ENCODE measurements around the gene SKAP1.
"Not testable (repeated sequence)": the region's sequence is repeated elsewhere in the genome, so short reads cannot be mapped to it uniquely, and the experiment has no call there.

Gene SKAP1

DNA sequence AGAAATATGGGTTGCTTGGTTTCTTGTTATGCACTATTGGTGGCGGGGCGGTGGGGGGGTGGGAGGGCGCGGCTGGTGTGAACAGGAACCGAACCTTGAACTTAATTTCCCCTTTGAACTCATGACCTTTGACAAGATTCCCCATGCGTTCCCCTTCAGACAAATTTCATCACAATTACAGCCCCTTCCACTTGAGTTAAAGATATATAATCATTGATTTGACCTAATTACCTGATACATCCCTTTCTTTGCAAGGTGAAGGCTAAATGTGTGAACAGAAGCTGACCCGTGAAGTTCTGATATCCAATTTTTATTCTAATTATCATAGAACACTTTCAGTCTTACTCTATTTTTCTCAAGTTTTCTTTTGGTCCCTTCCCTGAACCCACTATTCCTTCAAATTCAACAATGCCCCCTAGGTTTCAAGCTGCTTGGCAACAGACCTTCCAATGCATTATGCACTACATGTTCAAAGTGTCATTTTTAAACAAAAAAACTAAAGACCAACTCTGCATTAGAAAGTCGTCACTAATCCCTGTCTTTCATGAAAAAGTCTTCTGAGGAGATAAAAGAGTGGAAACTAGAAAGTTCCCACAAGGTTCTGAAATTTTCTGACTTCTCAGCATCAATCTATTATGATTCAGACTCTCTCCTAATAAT lies 116.8 kb downstream of the SKAP1 start:
- DNase-seq, result no peak

DNA sequence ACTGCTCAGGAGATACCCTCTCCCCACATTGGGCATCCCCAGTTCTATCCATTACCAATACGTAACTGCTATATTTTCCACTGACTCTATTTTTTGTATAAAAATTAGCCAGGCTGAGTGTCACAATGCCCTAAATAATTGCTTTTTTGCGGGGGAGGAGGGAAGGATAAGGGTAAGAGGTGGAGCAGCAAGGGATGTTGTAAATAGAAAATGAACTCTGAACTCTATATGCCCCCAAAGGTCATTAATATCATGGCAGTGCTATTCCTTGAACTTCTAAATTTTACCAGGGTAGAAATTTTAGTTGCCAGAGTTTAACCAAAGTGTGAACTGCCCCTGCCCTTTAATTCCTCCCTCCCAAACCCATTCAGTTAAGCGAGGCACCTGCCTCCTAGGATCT lies 118.7 kb downstream of the SKAP1 start:
- DNase-seq, result no peak

DNA sequence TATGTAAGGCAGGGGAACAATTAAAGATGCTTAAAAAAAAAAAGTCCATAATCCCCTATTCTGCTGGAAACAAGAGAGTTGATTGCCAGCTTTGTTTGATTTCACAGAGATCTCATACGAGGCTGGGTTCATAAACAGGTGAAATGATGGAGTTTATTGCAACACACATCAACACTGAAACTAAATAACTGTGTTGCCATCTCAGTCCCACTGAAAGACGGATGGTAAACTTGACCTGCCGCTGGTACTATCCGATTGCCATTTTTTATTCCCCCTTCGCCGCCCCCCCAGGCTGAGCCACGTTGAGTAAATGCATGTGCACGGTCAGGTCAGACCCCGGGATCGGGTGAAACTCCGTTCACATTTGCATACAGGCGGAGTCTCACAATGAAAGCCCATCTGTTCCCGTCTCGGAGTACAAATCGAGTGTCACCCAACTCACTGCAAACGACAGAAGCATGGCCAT lies 119.2 kb downstream of the SKAP1 start:
- DNase-seq, result no peak

DNA sequence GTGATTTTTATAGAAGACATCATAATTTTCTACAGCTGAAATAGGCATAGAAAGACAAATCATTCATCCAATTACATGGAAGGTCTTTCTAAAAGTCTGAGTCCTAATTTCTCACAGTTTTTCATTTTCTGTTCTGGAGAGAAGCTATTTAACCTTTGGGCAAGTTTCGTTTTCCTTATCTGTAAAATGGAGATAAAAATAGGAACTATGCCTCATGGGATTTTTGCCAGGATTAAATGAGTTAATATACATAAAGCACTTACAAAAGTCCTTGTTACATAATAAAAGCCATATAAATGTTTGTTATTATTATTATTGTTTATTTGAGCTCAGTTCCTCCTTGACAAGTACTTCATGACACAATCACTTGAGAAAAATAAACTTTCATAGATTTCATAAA lies 121.4 kb downstream of the SKAP1 start:
- DNase-seq, result no peak

DNA sequence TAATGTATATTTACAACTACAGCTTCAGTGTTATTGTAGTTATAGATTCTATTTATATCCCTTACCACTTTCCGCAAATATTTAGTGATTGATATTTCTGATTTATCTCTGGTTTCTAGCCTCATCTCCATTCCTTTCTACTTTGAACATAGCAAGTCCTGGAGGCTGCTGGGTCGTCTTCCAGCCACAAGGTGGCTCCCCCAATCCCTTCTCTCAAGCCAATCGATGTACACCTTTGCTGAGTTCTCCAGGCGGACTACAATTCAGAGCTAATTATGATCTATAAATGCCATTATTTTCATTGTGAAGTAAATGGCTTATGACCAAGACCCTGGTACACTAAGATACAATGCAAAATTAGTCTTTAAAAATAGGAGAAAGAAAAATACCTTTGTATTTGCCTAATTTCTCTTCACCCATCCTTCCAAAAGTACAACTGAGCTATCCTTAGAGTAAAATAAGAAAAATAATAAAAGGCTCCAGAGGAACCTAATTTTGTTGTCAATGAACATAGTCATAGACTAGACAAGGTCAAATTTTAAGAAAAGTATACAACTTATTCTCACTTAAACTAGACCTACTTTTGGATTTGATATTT lies 122.1 kb downstream of the SKAP1 start:
- peak; percentile 32 for DNase-seq

DNA sequence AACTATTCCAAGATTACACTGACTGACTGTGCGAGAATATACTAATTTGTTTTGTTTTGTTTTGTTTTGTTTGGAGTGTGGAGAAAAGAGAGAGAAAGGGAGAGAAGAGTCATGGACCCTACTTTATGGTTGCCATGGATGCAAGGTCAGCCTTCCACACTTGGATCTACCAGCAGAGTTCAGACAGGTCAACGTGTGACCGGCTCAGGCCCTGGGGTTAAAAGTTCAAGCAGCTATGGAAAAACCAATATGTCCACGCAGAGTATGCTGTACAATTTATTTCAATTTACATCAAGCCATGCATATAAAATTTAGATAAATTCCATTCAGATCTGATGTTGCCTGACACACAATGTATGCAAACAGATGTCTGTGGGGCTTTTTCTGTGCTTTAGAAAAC lies 122.8 kb downstream of the SKAP1 start:
- DNase-seq, result no peak

DNA sequence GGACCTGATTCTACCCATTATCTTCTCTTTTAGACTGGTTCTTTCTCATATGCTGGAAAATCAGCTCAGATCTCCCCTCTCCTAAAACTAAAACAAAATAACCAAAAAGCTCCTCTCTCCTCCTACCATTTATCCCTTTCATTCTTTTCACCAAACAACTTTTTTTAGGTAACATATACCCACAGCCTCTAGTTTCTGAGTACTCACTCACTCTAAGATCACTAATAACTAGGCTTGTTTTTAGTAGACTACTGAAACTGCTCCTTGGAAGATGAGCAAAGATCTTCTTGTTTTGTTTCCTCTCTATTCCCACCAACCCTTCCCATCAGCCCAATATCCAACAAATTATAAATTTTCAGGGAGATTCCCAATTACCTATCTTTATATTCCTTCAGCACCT lies 129.0 kb downstream of the SKAP1 start:
- no peak for DNase-seq

DNA sequence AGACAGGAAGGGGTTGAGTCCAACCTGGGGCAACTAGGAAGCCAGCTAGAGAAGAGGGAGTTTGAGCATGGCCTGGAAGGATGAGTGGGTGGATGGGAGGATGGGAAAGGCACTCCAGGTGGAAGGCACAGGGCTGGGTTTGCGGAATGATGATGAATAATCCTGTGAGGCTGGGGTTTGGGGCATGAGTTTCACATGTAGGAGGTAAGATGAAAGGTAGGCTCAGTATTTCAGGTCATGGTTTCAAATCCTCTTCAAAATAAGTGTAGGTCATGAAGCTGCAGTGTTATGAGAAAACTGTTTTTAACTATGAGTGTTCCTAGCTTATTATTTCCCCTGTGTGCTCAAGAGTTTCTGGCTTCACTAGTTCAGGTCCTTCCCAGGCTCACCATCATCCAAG lies 130.3 kb downstream of the SKAP1 start:
- DNase-seq, result no peak

DNA sequence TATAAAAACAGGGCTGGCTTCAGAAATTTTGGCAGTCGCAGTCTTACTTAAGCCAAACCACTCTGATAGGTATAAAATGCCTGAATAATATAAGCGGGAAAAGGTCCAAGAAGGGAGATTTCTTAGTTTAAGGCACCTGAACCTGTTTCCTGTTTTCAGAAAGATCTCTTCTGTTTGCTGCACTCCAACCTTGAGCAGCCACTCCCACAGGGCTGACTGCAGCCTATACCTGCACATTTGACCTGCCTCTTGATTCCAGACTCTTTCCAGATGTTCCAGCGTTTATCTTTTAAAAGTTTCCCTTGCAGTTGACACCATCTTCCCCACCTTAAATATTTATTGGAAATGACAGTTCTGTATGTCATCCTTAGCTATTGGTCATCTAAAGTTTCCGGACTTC lies 132.2 kb downstream of the SKAP1 start:
- DNase-seq, result no peak

DNA sequence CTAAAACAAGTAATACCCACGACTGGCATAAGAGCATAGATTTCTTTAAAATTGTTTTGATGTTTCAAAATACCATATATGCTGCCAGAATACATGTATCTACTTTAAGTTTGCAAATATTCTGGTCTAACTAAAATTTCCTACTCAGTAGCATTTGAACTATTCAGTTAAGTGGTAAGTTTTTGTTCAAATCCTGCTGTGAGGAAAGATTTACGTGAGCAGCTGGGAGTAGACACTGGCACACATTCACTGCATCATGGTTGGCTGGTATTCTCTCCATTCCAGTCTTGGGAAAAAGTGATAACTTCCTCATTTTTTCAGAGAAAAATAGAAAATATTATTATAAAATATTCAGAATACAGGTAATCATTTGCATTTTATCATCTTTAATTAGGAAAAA lies 133.6 kb downstream of the SKAP1 start:
- no peak for DNase-seq

DNA sequence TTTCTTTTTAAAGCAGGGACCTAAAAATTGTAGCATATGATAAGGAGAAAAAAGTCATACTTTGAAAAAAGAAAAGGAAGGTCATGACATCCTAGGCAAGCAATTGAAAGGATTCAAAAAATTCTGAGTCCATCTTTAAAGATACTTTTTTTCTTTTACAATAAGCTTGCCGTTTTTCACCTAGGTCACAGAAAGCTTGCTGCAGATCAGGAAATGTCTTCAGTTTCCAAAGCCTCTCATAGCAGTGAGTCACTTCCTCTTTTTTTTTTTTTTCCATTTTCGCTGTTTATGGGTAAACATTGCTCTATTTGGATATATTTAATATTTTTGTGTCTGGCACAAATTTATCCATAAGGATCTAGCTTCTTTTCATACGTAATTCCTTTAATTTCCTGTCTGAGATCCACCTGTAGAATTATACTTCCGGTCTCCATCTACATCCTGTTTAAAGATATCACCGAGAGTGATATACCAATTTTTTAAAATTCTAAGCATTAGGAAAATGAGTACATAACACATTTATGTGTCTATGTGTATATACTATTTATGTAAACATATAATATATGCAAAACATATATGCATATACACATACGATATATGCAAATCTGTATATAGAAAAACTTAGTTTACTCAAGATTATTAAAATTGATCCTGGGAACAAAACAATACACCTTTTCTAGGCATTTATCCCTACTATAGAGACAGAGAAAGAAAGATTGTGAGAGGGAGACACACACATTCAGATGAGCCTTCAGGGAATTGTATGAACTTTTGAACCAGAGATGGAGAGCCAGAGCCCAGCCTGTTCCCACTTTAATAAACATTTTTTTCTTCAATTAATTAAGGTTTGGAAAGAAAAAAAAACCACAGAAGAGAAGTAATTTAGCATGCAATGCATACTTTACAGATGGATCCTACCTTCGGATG lies 134.4 kb downstream of the SKAP1 start:
- DNase-seq, result no peak

DNA sequence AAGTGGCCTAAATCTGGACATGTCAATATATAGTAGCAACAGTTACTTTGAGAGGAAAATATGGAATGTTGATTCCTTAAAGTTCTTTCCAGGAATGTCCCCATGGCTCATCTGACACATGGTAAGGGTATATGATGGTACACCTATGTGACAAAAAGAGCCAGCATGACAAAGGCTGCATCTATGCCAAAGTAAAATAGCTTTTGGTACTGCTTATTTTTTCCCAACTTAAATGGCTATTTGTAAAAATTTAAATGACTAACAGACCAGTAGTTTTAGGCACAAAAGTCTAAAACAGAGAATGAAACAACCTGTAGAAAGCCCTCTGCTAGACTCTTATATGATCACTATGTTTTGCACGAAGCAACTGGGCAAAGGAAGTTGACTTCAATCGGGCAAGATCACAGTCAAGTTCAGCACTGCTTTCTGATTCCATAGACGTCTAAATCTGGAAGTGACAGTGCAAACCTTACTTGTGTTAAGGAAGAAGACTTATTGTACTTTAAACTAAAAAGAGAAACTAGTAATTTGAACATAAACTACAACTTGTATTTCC lies 135.1 kb downstream of the SKAP1 start:
- no peak for DNase-seq

DNA sequence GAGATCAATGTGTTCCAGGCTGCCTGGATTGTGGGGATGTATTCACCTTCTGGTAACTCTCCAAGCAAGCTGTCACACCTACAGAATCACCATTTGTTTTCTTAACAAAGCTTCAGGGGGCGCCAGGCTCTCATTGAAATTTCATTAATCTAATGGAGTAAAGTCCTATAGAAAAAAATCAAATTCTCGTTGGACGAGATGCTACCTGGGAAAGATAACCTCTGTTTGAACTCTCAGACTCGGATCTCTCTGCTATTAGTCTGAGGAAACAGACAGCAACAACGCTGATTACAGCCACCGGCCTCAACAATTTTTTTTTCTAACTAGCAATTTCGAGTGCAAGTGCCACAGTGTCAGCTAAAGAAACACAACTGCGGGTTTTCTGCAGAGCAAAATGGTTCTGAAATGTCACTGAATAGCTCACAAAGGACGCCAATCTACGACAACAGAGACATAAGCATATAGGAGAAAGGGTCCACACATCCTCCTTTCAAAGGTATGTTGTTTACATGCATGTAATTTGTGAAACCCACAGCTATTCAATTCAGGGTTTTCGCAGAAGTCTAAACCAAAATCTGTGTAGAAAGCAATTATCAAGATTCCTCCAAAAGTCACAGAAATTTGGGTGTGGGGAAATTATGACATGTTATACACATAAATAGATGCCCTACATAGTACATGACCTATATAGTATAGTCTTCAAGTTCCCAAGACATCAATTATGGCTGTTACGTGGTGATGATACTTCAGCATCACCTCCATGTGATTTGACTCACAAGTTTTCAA lies 135.8 kb downstream of the SKAP1 start:
- no peak for DNase-seq

DNA sequence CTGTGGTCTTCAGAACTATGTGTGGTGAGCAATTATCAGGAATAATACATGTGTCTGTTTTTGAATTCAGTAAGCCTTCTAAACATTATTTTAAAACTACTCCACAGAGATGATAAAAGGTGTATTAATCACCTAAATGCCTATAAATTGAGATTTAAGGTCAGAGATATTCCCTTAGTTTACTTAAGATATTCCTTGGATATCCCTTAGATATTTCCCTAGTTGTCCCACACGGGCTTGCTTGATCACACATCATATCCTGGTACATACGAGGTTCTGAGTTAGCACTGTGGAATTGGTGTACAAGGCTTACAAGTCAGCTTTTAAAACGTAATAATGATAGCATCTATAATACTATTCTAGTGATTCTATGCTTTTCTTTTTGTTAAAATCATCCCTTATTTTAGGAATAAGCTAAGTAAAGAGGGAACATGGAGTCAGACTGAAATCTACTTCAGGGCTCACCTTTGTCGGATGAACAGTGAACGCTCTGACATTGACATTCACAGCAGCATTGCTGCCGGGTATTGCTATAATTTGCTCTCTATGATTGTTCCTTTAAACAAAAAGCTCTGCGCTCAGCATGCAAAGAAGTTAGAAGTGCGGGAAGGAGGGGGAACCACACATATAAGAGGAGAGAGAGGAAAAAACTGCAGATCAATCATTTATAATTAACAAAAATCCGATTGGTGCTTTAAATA lies 136.5 kb downstream of the SKAP1 start:
- no peak for DNase-seq

DNA sequence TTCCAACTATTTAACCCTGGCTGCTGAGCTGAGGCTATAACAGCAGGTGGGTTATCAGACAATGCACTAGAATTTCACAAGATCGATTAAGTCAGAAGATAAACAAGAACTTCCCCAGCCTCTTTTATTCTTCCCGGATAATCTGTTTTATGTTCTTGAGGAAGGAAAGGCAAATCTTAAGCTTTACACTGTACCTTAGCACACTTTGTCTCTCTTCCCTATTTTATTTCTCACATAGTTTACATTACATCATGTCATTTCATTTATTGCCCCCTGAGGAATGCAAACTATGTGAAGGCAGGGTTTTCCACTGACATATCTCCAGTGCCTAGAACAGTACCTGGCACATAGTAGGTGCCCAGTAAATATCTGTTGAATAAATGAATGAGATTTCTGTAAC lies 139.6 kb downstream of the SKAP1 start:
- no peak for DNase-seq

DNA sequence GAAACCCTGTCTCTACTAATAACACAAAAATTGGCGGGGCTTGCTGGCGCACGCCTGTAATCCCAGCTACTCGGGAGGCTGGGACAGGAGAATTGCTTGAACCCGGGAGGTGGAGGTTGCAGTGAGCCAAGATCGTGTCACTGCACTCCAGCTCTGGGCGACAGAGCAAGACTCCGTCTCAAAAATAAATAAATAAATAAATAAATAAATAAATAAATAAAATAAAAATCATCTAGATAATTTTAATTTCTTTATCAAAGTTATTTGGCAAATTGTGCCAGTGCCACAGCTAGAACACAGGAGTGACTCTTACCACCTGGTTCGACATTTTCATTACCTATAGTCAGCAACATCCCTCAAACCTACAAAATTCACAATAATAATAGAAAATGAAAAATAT lies 143.1 kb downstream of the SKAP1 start:
- DNase-seq, result not testable (repeated sequence)

DNA sequence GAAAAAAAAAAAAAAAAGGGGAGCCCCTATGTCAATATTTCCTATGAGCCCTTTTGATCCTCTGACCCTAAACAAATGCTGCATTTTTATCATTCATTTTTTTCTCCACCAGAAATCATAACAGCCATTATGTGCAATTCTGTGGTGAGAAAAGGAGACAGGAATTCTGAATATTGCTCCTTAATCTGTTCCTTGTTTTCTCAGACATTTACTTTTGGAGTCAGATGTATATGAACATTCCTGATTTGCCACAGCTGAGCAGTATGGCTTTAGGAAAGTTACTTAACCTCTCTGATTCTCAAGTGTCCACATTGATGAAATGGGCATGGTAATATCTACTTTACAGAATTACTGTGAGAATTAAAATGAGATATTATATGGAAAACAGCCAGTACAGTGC lies 144.4 kb downstream of the SKAP1 start:
- no peak for DNase-seq

DNA sequence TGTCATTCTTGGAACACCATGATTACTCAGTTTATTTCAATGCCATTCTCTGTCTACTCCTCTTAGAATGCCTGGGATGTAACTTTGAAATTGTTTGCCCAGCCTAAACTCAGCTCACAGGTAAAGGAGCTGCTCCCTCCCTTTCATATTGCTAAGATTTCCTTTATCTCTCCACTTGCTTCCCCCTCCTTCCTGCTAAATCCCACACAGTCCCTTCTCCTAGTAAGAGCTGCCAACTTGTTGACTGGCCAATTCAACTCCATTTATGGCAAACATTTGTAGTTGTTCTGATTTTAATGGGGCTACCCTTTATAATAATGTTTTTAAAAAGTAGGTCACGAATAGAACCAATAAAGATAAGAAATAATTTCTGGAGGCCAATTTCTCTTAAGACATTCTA lies 146.1 kb downstream of the SKAP1 start:
- no peak for DNase-seq

DNA sequence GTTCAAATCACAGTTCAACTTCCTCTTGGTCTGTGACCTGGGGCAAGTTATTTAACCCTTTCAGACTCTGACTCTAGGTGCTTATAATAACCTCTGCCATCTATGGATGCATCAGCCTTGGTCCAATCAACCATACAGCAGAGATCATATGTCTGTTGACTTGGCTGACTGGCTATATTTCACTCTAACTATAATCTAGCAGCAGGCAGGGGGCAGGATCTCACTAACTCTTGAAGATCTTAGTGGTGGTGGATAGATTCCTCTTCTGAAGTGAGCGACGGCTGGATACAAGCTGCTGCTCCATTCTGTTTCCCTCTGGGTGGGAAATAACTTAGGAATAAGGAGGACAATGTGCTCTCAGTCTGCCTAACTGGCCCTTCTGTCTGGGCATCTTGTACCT lies 146.6 kb downstream of the SKAP1 start:
- no peak for DNase-seq

DNA sequence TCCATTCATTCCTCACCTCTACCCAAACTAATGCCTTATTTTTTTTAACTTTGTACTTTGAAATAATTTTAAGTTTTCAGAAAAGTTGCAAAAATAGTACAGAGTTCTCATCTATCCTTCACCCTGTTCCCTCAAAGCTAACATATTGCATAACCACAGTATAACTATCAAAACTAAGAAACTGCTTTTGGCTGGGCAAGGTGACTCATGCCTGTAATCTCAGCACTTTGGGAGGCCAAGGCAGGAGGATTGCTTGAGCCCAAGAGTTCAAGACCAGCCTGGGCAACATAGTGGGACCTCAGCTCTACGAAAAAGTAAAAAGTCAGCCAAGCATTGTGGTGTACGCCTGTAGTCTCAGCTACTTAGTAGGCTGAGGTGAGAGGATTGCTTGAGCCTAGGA lies 147.7 kb downstream of the SKAP1 start:
- no peak for DNase-seq

DNA sequence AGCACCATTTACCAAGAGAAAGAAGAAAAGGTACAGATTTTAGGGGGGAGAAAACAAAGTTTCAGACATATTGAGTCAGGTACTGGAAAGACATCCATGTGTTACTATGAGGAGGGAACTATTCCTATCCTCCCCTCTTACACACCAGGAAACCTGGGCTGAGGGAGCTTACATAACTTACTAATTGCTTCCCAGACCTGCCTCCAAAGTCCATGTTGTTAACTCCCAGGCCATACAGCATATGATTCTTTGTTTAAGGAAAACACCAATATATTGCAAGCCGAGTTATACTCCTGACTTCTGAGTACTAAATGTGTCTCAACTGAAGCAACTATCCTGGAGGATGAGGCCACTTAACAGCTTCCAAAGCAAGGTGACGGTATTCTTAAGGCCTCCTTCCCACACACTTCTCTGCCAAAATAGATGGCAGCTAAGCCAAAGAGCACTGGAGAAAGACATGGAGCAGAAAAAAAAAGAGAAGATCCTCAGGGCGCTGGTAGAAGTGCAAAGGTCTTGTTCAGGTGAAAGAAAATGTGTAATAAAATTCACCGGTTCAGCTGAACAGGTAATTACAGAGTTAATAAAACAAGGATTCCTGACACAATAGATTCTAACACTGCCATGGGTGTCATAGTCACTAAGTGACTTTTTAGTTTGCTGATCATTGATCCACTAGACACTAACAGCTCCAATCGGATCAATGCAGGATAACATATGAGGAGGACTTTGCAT lies 151.1 kb downstream of the SKAP1 start:
- DNase-seq, result no peak

All from femur (tissue), 1 donor.